Muscle of leg (tissue), 11 donors: ENCODE results near the gene MFSD6. TPM values are rescaled to one million over a fixed set of nuclear protein-coding genes. Genes with fewer than 3 reads are reported as not detected.
"Not testable (repeated sequence)": the region's sequence is repeated elsewhere in the genome, so short reads cannot be mapped to it uniquely, and the experiment has no call there.

Source experiments
- DNase-seq: peaks from one replicate; pipeline ENCODE4 v3.0.0; 2013
- H3K27ac ChIP-seq: one replicate; pipeline ENCODE4 v1.5.1; 2013; ENCODE audit warnings: mild to moderate bottlenecking, low read length, control low read depth
- H3K27me3 ChIP-seq: one replicate; pipeline ENCODE4 v1.6.1; 2013; ENCODE audit warnings: low read length; ENCODE audit not compliant: control insufficient read depth, insufficient read depth
- H3K36me3 ChIP-seq: one replicate; pipeline ENCODE4 v1.6.1; 2013; ENCODE audit warnings: low read length; ENCODE audit not compliant: control insufficient read depth, insufficient read depth
- H3K4me1 ChIP-seq: one replicate; pipeline ENCODE4 v1.6.1; 2013; ENCODE audit warnings: low read length; ENCODE audit not compliant: control insufficient read depth, insufficient read depth
- H3K4me3 ChIP-seq: one replicate; pipeline ENCODE4 v1.5.1; 2013; ENCODE audit warnings: low read length, control low read depth
- H3K9me3 ChIP-seq: replicated peaks from 2 replicates; pipeline ENCODE4 v1.6.1; 2013; ENCODE audit warnings: low read depth, low read length; ENCODE audit not compliant: control insufficient read depth
- WGBS: methylation state at CpG from one replicate; pipeline ENCODE4 v1.1.5; 2013; ENCODE audit warnings: missing lambda C conversion rate; ENCODE audit not compliant: insufficient coverage; 5-methylcytosine and 5-hydroxymethylcytosine counted together
- polyA plus RNA-seq, 8 donors: library from polyadenylated mRNA; unstranded; fragments of 120-200 nt; gene quantifications; one replicate each; pipeline versions ENCODE4 v1.2.1 to v1.2.3, GENCODE V29; 2013; ENCODE audit warnings: inconsistent platforms in 1 of 8, low replicate concordance in 1 of 8; ENCODE audit not compliant: insufficient read length in 8 of 8, insufficient read depth in 1 of 8
- total RNA-seq: library from RNA; stranded (reverse); fragments of 120-200 nt; gene quantifications from one replicate; pipeline ENCODE4 v1.2.4, GENCODE V29; 2013

Gene MFSD6
- total and polyA plus RNA-seq, 9 donors: 7.1 to 14.3 (median 9.0) TPM

DNA sequence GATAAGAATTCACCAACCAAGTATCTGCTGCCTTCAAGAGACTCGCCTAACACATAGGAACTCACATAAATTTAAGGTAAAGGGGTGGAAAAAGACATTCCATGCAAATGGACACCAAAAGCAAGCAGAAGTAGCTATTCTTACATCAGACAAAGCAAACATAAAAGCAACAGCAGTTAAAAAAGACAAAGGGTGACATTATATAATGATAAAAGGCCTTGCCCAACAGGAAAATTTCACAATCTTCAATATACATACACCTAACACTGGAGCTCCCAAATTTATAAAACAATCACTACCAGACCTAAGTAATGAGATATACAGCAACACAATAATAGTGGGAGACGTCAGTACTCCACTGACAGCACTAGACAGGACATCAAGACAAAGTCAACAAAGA, 84.9 kb downstream of the MFSD6 start:
- no CpG with 5 or more reads among the region's 2 CpGs for WGBS
- Histone ChIP-seq H3K4me1 (no peaks in the 10 kb centered on the region), H3K9me3 (no peaks in the 10 kb centered on the region), H3K27ac (no peak overlapping the region), H3K36me3 (peaks cover 10% of the 10 kb centered on the region), H3K27me3 (no peaks in the 10 kb centered on the region), H3K4me3 (no peak overlapping the region)
- no peak for DNase-seq

DNA sequence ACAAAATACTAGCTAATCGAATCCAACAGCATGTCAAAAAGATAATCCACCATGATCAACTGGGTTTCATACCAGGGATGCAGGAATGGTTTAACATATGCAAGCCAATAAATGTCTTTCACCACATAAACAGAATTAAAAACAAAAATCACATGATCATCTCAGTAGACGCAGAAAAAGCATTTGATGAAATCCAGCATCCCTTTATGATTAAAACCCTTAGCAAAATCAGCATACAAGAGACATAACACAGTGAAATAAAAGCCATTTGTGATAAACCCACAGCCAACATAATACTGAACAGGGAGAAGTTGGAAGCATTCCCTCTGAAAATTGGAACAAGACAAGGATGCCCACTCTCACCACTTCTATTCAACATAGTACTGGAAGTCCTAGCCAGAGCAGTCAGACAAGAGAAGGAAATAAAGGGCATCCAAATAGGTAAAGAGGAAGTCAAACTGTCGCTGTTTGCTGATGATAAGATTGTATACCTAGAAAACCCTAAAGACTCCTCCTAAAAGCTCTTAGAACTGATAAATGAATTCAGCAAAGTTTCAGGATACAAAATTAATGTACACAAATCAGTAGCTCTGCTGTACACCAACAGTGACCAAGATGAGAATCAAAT, 86.6 kb downstream of the MFSD6 start:
- H3K27ac ChIP-seq, H3K27me3 ChIP-seq, H3K4me1 ChIP-seq, H3K36me3 ChIP-seq, H3K9me3 ChIP-seq, H3K4me3 ChIP-seq, DNase-seq: not testable (repeated sequence)
- 83% methylated on average over 1 of the region's 3 CpGs for WGBS

DNA sequence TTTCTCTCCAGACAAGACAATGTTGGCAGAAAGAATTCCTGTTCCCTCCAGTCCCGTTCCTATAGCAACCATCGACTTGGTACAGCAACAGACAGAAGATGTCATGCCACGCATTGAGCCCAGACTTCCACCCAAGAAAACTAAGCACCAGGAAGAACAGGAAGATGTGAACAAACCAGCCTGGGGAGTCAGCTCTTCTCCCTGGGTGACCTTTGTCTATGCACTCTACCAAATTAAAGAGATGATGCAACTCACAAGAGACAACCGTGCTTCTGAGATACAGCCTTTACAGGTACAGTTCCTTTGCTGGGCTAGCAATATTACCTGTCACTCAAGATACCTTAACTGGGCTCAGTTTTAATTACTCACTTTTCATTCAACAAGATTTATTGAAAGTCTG, 89.3 kb downstream of the MFSD6 start:
- no peak overlapping the region for H3K27ac ChIP-seq
- DNase-seq: no peak
- no peaks in the 10 kb centered on the region for H3K9me3 ChIP-seq
- WGBS: 80% methylated on average over 1 of the region's 4 CpGs
- H3K36me3 ChIP-seq: peaks cover 9% of the 10 kb centered on the region
- H3K4me3 ChIP-seq: no peak overlapping the region
- no peaks in the 10 kb centered on the region for H3K4me1 ChIP-seq
- no peaks in the 10 kb centered on the region for H3K27me3 ChIP-seq

DNA sequence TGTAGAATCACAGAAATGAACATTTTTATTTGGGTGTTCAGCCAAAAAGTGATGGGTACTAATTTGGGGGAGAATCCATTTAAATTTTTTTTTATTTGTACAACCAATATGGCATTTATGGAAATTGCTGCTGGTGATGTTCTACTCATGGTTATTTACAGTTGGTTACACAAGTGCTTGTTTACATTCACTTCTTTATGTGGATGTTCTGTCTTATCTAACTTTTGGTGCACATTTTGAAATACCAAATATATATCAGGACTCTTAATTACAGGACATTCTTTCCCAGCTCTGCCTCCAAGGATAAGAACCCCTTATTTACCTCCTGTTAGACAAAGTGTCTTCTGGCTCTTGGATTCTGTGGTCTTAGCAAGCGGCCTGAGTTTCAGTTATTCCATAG, 91.1 kb downstream of the MFSD6 start:
- Histone ChIP-seq H3K4me3 (no peak overlapping the region), H3K27ac (no peak overlapping the region), H3K9me3 (no peaks in the 10 kb centered on the region), H3K27me3 (no peaks in the 10 kb centered on the region), H3K36me3 (peaks cover 21% of the 10 kb centered on the region), H3K4me1 (no peaks in the 10 kb centered on the region)
- no CpG with 5 or more reads among the region's 1 CpG for WGBS
- no peak for DNase-seq

DNA sequence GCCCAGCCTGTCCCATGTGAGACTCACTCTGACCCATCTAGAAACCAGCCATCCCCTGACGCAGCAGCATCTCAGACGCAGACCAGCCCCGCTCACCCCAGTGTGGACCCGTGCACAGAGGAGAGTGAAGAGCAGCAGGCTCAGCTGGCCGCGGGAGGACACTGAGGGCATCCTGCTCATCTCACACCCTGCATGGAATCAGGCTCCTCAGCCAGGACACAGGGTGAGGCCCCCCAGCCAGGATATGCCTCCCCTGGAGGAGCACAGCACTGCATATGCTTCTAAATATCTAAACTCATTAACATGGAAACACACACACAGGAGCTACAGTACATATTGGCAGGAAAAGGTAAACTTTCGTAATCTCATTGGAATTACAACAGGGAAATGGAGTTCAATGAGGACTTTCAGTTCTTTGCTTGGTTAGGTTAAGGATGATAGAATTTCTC, 91.9 kb downstream of the MFSD6 start:
- peak overlapping the region; percentile 45 for H3K27ac ChIP-seq

DNA sequence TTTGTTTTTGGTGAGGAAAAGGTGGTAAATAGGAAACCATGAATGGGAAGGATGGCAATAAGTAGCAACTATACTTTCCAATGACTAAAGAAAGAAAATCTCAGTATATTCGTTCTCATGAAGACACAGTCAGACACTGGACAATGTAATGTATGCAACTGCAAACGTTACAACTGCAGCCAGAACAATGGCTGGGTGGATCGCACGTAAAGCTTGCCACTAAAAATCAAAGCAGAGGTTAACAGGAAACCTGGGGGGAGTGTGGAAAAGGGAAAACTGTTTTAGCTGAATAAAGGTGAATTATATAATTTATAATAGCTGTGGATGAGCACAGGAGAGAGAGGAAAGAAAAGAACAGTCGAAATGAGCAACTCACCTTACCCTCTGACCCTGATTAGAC, 93.1 kb downstream of the MFSD6 start:
- DNase-seq: no peak
- Histone ChIP-seq H3K4me3 (no peak overlapping the region), H3K36me3 (peaks cover 24% of the 10 kb centered on the region), H3K9me3 (no peaks in the 10 kb centered on the region), H3K4me1 (no peaks in the 10 kb centered on the region), H3K27me3 (no peaks in the 10 kb centered on the region), H3K27ac (peak overlapping the region; percentile 8)
- WGBS: 81% methylated on average over 3 of the region's 5 CpGs

More for the DNA sequence above, 91.9 kb downstream of the MFSD6 start:
- Histone ChIP-seq H3K36me3 (peaks cover 23% of the 10 kb centered on the region), H3K27me3 (no peaks in the 10 kb centered on the region), H3K4me3 (no peak overlapping the region), H3K4me1 (no peaks in the 10 kb centered on the region), H3K9me3 (no peaks in the 10 kb centered on the region)
- DNase-seq: no peak
- 47% methylated on average over 4 of the region's 7 CpGs for WGBS

DNA sequence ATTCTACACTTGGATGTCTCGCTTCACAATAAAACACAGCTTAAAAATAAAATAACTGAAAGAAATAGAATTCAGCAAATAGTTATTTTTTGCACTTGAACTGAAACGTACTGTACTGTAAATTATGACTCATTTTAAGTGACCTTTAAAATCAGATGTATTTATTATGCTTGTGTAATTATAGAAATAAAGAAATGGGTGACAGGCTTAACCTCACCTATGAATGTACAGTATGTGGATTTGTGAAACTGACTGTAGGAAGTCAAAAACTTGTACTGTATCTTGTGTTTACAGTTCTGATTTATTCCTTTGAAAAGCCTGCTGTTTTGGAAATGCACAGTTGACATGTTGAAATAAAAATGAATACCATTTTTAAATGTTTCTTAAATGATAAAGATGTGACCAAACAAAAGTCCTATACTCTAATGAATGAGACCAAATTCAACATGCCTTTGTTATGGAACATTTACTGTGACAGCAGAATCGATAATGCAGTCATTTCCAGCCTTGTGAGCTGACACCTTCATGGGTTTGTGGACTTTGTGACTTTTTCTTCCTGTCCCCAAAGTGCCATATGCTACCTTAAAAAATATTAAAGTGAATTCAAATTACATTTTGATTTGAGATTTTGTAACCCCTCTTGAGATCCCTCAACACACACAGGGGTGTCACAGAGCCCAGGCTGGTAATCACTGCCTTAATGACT, 93.7 kb downstream of the MFSD6 start:
- no peak overlapping the region for H3K4me3 ChIP-seq
- H3K9me3 ChIP-seq: no peaks in the 10 kb centered on the region
- peaks cover 24% of the 10 kb centered on the region for H3K36me3 ChIP-seq
- H3K4me1 ChIP-seq: no peaks in the 10 kb centered on the region
- no peak for DNase-seq
- H3K27me3 ChIP-seq: no peaks in the 10 kb centered on the region
- H3K27ac ChIP-seq: no peak overlapping the region
- WGBS: no CpG with 5 or more reads among the region's 3 CpGs

DNA sequence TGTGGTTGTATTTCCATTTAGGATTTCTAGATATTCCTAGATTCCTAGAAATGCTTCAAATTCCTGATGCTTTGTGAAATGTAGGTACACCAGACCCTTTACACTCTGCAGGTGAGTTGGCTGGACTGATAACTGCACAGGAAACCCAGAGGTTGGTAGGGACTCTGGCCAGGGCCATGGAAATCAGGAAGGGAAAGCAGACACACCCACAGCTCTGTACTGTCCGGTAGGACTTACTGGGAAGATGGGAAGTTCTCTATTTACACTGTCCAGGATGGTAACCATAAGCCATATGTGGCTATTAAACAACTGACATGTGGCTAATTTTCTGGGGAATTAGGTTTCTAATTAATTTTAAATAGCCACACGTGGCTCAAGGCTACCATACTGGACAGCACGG, 94.9 kb downstream of the MFSD6 start:
- no peak for DNase-seq
- peaks cover 2% of the 10 kb centered on the region for H3K4me1 ChIP-seq

DNA sequence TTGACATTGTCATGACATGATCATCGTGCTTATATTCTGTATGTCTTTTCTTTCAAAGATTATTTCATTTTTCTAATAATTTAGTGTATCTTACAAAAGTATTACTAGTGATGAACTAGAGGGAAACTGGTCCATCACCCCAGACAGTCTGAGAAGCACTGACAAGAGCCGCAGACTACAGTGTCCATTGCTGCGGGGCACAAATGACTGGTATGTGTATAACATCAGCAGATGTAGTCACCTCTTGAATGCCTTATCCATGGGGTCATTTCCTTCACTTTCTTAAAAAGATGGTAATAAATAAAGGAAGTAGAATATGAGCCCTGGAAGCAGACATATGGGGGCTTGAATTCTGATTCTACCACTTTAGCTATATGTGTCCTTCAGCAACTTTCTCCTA, 96.8 kb downstream of the MFSD6 start:
- Histone ChIP-seq H3K27me3 (no peaks in the 10 kb centered on the region), H3K9me3 (no peaks in the 10 kb centered on the region), H3K4me3 (no peak overlapping the region), H3K27ac (no peak overlapping the region), H3K36me3 (peaks cover 24% of the 10 kb centered on the region), H3K4me1 (peaks cover 2% of the 10 kb centered on the region)
- no CpG with 5 or more reads among the region's 3 CpGs for WGBS
- no peak for DNase-seq

More for the DNA sequence above, 94.9 kb downstream of the MFSD6 start:
- Histone ChIP-seq H3K9me3 (no peaks in the 10 kb centered on the region), H3K27ac (no peak overlapping the region), H3K4me3 (no peak overlapping the region), H3K27me3 (no peaks in the 10 kb centered on the region), H3K36me3 (peaks cover 24% of the 10 kb centered on the region)
- WGBS: no CpG with 5 or more reads among the region's 3 CpGs

DNA sequence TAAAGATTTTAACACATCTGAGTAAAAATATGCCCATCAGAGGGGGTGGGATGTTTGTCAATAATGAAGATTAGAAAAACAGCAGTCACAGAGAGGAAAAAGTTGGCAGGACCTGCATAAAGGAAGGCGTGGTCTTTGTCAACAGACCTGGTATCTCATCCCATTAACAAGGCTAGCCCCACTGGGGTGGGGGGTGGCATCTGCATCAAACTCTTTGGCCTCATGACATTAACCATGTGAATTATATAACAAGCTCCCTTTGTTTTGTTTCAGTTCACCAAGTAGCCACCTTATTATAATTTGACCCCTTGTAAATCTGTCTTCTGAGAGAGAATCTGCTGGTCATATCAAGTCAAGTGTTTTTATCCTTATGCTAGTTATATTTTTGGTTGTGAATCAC, 97.5 kb downstream of the MFSD6 start:
- Histone ChIP-seq H3K27me3 (no peaks in the 10 kb centered on the region), H3K9me3 (no peaks in the 10 kb centered on the region), H3K4me1 (peaks cover 2% of the 10 kb centered on the region), H3K27ac (no peak overlapping the region), H3K4me3 (no peak overlapping the region), H3K36me3 (peaks cover 23% of the 10 kb centered on the region)
- WGBS: no CpG with 5 or more reads among the region's 1 CpG
- no peak for DNase-seq
